DLD1 (cell line): ENCODE measurements around the gene PGC.

Source experiments
- in situ Hi-C: cut with HindIII; loops from 2 replicates; pipeline ENCODE4 v1.10.0; 2017; ENCODE audit warnings: low sequenced_read_pairs

The PGC gene

GRCh38 chr6:41716516-41717391 is 30.4 kb downstream of the PGC start:
- in situ Hi-C loops: no loop called here

- in situ Hi-C loops: no loop called here
Observed at GRCh38 chr6:41715795-41716515, 31.2 kb downstream of the PGC start.

DNA sequence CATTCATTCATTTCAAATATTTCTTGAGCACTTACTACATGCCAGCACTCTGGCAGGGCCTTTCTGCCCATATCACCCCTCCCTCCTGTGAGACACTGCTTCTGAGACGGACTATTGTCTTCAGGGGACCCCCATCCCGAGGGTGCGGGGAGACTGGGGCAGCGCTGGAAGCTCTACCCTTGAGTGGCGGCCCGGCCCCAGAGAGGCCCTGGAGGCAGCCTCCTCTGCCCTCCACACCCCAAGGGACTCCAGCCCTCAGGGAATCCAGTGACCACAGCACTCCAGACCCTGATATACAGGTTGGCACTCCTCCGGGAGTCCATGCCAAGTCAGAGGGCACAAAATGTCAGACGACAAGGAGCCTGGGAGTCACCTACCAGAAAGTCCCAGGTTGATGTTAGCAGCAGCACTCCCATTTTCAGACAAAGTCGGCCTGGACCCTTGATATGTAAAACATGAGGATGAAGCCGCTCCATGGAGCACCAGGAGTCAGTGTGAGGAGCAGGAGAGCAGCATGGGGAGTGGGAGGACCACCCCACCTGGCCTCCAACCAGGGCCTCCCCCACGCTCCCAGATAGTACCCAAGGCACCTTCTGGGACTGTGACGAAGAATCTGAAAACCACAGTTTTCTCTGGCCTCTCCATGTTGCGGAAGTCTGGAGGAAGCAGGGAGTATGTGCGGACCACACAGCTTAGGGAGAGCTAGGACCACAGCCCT is 32.5 kb downstream of the PGC start:
- in situ Hi-C loops: no loop called here

DNA sequence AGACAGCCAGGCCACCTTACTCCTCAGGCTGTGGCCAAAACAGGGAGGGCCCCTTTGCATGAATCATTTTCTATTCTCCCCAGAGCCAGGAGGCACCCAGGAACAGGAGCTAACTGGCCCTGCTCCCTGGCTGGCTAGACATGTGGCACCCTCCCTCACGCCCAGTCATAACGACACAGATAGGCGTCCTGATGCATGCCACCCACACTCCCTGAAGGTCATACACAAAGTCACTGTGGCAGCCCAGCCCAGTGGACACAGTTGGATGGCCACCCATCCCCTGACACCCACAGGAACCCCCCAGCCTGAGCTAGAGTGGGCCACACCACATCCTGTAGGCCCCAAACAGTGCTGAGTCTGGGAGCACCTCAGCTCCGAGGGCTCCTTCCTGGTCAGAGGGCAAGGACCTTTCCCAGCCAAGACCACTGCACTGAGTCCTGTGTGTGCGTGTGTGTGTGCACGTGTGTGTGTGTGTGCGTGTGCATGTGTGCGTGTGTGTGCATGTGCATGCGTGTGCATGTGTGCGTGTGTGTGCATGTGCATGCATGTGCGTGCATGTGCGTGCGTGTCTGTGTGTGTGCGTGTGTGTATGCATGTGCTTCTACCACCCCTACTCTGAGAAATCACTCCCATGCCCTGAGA is 33.4 kb downstream of the PGC start:
- in situ Hi-C loops: no loop called here

DNA sequence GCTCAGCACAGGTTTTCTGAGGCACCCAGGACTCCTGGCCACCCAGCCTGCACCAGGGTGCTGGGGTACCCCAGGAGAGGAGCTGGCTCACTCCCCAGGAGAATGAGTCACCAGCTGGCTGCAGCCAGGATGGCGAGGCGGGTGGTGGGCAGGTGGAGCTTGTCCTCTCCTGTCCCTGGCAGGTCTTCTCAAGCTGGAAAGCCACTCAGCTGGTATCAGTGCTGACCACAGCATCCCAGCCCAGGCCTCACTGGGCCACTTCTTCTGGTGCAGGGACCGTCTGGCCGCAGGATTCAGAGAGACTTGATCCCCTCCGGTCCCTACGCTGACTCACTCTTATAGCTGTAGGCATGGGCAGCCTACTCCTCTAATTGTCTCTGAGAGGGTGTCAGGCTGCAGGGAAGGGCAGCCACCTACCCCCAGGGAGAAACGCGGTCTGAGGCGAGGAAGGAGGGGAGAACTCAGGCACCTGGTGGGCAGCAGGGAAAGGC is 34.0 kb downstream of the PGC start:
- in situ Hi-C loops: no loop called here

GRCh38 chr6:41712651-41713103 is 34.5 kb downstream of the PGC start:
- in situ Hi-C loops: no loop called here

- in situ Hi-C loops: no loop called here
Observed at GRCh38 chr6:41711323-41712038, 35.7 kb downstream of the PGC start.

DNA sequence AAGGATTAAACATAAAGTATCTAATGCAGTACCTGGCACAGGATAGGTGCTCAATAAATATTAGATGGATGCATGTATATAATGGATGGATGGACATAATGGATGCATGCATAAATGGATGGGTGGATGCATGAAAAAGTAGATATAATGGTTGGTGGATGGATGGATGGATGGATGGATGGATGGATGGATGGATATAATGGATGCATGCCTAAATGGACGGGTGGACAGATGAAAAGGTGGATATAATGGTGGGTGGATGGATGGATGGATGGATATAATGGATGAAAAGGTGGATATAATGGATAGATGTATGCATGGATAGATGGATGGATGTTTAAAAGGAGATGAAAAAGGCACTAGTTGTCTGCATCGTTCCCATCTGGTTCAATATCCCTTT is 37.8 kb downstream of the PGC start:
- in situ Hi-C loops: no loop called here

- in situ Hi-C loops: no loop called here
Observed at GRCh38 chr6:41708856-41709255, 38.3 kb downstream of the PGC start.

DNA sequence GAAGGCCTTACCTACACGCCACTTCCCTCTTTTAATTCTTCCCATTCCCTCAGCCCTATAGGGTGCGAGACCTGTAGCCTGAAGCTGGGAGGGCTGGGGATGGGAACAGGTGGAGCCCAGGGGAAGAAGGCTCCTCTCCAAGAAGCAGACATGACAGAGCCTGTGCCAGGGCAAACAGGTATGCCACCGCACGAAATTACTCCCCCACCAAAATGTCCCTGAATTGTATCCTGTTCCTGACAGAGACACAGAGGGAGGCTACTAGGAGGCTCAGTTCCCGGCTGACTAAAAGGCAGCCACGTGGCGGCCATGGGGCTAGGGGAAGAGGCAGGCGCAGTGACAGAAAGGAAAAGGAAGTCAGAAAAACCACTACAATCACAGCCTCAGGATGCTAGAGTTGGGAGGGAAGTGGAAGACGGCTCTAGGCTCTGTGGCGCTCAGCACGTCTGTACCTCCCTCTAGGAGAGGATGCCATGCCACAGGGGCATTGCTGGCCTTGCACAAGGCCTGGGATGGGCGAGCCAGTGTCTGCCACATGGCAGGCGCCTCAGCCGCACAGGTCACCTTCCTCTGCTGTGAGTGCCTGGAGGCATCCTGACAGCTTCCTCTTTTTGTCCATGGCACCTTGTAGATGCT is 39.5 kb downstream of the PGC start:
- in situ Hi-C loops: no loop called here

DNA sequence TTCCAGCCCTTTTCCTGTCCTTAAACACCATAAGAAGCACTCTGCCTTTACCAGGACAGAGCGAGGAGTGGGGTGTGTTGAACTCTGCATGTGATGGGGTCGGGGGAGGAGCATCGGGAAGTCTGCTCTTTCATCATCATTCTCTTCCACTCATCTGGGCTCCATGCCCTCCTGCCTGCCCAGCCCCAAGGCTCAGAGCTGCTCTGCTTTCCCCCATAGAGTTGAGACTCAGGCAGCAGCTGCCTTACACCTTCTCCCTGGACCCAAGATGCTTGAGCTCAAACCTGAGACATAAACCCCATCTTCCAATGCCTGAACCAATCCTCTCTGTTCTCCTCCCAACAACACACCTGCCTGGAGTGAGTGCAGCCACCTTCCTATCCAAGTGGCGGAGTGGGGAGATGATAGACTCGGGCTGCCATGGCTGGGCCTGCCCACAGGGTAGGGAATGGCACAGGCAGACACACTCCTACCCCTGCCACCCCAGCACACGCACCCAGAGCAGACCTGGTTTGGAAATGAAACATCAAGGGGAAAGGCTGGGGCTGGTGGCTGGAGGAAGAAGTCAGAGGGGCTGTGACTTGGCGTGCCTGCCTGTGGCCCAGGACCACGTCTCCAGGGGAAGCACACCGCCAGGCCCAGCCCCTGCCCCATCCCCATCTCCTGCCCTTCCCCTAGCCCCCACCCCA is 40.2 kb downstream of the PGC start:
- in situ Hi-C loops: no loop called here

DNA sequence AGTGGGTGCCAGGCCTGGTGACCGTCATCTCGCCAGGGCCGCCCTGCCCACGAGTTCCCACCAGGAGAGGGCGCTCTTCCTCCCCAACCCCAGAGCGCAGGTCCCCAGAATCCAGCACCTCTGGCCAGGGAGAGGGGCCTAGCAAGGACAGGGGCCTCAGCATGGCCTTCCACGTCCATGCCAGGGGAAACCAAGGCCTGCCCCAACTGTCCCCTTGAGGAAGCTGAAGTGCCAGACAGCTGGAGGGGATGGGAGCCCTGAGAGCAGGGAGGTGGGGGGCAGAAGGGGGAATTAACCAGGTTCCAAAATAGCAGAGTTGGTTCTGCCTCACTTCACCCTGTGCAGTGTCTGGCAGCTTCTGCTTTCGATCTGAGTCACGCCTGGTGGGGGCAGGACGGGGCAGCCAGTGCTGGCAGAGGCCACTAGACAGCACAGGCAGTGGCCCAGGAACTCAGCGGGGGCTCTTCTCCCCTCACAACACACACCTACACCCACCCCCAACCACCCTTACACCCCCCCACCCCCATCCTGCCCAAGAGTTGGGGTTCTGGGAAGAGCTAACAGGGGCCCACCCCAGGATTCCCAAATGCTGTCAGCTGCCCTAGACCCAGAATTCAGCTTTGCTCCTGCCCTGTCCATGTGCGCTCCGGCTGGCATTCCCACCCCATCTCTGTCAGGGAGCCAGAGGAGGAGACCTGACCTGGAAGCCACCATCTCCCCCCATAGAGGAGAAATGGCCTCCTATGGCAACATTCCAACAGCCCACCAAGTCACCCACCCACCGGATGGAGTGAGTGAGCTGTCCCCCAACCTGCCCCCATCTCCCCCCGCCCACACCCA is 41.0 kb downstream of the PGC start:
- in situ Hi-C loops: no loop called here

- in situ Hi-C loops: no loop called here
Observed at GRCh38 chr6:41705311-41705995, 41.7 kb downstream of the PGC start.

DNA sequence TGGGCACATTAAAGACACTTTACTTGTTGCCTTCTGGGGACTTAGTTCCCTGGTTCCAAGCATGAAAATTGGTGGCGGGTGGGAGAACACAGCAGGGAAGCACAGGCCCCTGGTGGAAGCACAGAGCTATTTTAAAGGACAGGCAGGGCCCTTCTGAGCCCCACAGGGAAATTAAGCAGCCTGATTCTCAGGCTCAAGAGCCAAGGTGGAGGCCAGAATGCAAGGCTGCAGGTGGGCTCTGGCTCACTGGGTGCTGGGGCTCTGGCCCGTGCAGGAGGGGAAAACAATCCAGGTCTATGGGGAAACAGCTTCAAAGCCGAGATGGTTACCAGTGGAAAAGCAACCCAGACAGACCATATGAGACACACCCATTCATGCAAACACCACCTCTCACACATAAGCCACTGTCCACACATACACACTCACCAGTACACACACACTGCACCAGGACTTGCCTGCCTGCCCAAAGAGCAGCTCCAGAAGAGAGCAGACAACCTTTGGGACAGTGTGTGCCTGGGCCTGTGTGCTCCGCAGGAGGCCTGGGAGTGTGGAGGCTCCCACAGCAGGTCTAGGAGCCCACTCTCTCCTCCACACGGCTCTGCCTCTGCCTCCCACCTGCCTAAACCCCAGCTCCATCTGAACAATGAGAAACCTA is 42.4 kb downstream of the PGC start:
- in situ Hi-C loops: no loop called here

GRCh38 chr6:41704028-41704427 is 43.2 kb downstream of the PGC start:
- in situ Hi-C loops: no loop called here

DNA sequence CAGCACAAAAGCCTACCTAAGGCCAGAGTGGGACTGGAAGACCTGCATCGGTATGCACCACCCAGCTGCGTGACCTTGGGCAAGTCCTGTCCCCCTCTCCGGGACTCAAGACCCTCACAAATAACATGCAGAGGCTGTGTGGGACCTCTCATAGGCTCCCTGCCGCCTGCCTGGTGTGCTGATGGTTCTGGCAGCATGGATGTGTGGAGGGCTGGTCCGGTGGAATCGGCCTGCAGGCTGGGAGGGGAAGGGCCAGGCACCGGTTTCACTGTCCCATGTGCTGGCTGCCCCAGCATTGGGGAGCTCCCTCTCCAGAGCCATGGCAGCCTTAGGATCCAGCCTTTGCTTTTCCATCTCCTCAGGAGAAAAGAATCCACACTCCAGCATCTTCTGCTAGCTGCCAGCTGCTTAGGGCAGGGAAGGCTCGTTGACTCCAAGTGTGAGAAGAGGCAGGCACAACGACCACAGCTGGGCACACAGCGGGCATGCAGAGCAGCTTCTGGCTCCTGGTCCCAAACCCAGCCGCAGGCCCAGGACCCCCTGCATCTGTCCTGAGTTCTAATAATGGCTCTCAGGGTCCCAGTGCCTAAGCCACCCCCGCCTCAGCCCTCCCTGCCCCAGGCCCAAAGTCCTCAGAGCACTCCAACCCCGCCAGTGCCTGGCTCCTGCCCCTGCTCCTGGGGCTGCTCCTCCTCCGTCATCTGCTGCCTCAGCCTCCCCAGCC is 44.3 kb downstream of the PGC start:
- in situ Hi-C loops: no loop called here
